ENCODE results near the gene ARMC5. TPM values are rescaled to one million over a fixed set of nuclear protein-coding genes. Genes with fewer than 3 reads are reported as not detected.
"Not testable (repeated sequence)": the region's sequence is repeated elsewhere in the genome, so short reads cannot be mapped to it uniquely, and the experiment has no call there.

The ARMC5 gene
- total RNA-seq, 1 experiment from 2014 or later = 8.2 TPM

DNA sequence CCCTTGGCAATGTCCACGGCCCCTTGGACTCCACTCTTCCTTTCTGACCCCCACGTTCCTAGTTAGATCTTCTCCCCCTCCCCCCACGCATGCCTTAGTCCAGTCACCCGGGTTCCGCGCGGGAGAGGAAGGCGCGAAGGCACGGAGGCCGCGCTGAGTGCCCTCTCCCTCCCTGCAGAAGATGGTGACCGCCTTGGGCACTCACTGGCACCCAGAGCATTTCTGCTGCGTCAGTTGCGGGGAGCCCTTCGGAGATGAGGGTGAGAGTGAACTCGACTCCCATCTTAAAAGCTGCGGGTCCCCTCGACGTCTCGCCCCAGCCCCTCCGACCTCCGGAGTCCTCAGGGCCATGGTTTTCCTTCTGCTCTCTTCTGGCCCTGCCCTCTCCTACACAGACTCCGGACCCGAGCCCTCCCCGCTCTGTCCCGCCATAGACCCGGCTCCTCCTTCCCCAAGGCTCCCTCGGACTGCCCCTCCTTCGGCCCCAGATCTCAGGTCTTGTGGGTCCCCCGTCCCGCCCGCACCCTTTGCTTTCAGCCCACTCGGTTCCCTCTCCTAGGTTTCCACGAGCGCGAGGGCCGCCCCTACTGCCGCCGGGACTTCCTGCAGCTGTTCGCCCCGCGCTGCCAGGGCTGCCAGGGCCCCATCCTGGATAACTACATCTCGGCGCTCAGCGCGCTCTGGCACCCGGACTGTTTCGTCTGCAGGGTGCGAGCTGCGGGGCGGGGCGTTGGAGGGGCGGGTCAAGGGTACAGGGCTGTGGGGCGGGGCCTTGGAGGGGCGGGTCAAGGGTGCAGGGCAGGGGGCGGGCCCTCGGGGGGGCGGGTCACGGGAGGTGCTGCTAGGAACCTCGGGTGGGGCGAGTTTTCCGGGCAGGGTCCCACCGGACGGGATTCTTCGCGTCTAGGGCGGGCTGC, 17.3 kb downstream of the ARMC5 start:
- peak; percentile 76 for DNase-seq (ENCODE audit: extremely low read depth, low read depth)

DNA sequence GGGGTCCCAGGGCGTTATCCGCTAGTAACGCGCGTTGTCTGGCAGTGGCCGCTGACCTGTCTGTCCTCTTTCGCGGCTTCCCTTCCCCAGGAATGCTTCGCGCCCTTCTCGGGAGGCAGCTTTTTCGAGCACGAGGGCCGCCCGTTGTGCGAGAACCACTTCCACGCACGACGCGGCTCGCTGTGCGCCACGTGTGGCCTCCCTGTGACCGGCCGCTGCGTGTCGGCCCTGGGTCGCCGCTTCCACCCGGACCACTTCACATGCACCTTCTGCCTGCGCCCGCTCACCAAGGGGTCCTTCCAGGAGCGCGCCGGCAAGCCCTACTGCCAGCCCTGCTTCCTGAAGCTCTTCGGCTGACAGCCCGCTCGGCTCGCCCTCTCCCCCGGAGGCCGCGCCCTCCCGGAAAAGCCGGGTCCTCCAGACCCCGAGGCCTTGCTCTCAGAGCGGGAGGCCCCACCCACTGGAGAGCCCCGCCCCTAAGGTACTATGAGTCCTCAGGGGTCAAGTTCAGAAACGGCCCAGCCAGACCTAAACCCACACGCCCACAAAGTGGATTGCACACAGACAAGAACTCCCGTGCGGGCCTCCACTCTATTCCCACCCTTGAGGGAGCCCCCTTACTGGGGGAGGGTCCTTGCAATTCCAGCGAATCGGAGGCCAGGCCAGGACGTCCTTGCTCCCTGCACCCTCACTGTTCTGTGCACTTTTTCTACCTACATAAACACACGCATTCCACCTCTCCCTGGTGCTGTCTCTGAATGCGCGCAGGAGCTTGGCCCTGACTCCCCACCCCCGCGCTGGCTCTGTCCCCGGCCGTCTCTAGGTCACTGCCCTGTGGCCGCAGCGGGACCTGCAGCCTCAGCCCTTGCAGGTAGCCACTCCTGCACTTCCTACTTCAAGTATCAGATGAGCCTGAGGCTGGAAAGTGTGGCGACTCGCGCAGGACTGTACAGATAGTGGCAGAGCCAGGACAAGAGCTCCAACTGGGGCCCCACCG, 18.2 kb downstream of the ARMC5 start:
- DNase-seq (ENCODE audit: extremely low read depth, low read depth) = no peak

GRCh38 chr16:31478956-31479355, 19.7 kb downstream of the ARMC5 start:
- no peak for DNase-seq (ENCODE audit: extremely low read depth, low read depth)

GRCh38 chr16:31479751-31480150, 20.4 kb downstream of the ARMC5 start:
- no peak for DNase-seq (ENCODE audit: extremely low read depth, low read depth)

- no peak for DNase-seq (ENCODE audit: extremely low read depth, low read depth)
Observed at GRCh38 chr16:31480851-31481536, 21.7 kb downstream of the ARMC5 start.

- DNase-seq (ENCODE audit: extremely low read depth, low read depth) = no peak
Observed at GRCh38 chr16:31483081-31483480, 23.8 kb downstream of the ARMC5 start, which contains the start of gene SLC5A2. Gene SLC5A2 (plus strand): TSS chr16:31483123. CDS start chr16:31483137, 14 bp downstream.

GRCh38 chr16:31484048-31484447, 24.7 kb downstream of the ARMC5 start:
- DNase-seq (ENCODE audit: extremely low read depth, low read depth) = not testable (repeated sequence)

DNA sequence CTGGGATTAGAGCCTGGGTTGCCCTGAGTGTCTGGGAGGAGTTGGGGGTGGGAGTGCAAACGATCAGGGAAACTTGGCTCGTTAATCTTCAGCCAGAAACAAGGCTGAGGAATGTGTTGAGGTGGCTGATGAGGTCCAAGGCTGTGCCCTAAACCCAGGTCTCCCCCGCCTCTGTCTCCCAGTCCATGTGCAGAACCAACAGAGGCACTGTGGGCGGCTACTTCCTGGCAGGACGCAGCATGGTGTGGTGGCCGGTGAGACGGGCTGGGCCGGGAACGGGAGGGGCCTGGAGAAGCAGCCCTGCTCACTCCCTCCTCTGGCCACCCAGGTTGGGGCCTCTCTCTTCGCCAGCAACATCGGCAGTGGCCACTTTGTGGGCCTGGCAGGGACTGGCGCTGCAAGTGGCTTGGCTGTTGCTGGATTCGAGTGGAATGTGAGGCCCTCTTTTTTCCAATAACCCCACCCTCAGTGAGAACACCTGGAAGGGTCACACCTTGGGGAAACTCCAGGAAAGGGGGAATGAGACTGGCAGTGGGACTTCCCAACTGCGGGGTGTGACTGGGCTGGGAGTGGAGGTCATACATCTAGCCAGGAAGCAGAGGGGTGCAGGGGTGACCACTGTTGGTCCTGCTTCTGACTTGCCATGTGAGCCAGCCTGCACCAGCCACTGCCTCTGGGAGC, 25.3 kb downstream of the ARMC5 start:
- DNase-seq (ENCODE audit: extremely low read depth, low read depth) = no peak

DNA sequence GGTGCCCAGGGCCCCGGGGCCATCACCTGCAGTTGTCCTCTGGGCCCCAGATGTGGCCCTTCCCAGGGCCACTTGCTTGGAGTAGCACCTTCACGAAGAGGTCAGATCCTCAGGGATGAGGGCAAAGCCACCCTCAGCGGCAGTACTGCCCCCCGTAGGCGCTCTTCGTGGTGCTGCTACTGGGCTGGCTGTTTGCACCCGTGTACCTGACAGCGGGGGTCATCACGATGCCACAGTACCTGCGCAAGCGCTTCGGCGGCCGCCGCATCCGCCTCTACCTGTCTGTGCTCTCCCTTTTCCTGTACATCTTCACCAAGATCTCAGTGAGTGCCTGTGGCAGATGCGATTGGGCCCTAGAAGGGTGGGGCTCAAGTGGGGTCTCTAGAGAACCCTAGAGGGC, 26.3 kb downstream of the ARMC5 start:
- DNase-seq (ENCODE audit: extremely low read depth, low read depth) = no peak

DNA sequence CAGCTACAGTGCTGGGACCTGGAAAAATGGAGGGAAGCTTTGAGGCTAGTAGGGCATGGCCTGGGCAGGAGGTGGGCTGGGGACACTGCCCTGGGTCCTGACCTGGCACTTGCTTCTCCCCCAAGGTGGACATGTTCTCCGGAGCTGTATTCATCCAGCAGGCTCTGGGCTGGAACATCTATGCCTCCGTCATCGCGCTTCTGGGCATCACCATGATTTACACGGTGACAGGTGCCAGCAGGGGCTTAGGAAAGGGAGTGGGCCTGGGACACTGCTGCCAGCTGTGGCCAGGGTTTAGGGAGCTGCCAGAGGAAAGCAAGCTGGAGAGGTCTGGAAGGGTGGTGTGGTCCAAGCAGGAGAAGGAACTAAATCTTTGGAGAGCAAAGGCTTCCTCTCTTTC, 26.7 kb downstream of the ARMC5 start:
- DNase-seq (ENCODE audit: extremely low read depth, low read depth) = no peak

GRCh38 chr16:31487071-31487719, 27.9 kb downstream of the ARMC5 start:
- DNase-seq (ENCODE audit: extremely low read depth, low read depth) = no peak

DNA sequence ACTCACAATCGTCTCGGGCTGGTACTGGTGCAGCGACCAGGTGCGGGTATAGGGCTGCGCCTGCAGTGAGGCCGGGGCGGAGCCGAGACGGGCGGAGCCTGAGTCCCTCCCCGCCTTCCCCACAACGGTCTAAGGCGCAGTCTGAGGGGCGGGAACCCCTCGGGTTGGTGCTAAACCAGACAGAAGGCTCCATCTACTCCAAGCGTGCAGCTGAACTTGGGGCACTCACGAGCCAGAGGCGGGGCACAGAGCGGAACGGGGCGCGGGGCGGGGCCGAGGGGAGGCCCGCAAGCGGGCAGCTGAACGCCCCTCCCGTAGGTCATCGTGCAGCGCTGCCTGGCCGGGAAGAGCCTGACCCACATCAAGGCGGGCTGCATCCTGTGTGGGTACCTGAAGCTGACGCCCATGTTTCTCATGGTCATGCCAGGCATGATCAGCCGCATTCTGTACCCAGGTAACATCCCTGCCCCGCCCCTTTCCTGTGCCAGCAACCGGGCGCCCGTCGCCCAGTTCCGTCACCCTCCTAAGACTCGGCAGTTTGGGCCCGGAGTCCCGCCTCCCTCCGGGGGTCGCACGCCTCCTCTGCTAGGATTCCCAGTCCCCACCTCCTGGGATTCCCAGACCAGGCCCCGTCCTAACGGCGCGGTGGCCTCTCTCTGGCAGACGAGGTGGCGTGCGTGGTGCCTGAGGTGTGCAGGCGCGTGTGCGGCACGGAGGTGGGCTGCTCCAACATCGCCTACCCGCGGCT, 28.6 kb downstream of the ARMC5 start:
- peak; percentile 13 for DNase-seq (ENCODE audit: extremely low read depth, low read depth)

DNA sequence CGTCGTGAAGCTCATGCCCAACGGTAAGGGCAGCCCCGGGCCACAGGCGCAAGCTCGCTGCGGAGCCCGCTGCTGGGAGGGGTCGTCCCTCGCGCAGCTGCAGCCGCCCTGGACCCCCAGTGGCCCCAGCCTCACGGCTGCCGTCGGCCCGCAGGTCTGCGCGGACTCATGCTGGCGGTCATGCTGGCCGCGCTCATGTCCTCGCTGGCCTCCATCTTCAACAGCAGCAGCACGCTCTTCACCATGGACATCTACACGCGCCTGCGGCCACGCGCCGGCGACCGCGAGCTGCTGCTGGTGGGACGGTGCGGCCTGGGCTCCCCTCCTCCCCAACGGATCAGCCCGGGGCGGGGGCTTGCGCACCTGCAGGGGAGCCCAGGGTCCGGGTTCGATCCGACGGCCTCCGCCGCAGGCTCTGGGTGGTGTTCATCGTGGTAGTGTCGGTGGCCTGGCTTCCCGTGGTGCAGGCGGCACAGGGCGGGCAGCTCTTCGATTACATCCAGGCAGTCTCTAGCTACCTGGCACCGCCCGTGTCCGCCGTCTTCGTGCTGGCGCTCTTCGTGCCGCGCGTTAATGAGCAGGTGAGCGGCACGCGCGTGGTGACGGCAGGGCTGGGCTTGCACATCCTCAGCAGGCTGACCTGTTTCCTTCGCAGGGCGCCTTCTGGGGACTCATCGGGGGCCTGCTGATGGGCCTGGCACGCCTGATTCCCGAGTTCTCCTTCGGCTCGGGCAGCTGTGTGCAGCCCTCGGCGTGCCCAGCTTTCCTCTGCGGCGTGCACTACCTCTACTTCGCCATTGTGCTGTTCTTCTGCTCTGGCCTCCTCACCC, 29.4 kb downstream of the ARMC5 start:
- no peak for DNase-seq (ENCODE audit: extremely low read depth, low read depth)

GRCh38 chr16:31489298-31489564, 29.9 kb downstream of the ARMC5 start:
- no peak for DNase-seq (ENCODE audit: extremely low read depth, low read depth)

GRCh38 chr16:31489616-31490584, 30.6 kb downstream of the ARMC5 start:
- DNase-seq (ENCODE audit: extremely low read depth, low read depth) = no peak

- no peak for DNase-seq (ENCODE audit: extremely low read depth, low read depth)
Observed at GRCh38 chr16:31491778-31492418, 32.6 kb downstream of the ARMC5 start.
